PC-9 (cell line): Measurements from ENCODE around the gene C16orf86. TPM values are rescaled to one million over a fixed set of nuclear protein-coding genes. Genes with fewer than 3 reads are reported as not detected.
A peak's percentile ranks its signal among the peaks of the same experiment; 100 is the strongest.

Experiments used
- BruUV-seq: library from RNA; stranded (reverse); fragments of 400-500 nt; replicated peaks from 2 replicates; lab custom pipeline; 2021; lab: Mats Ljungman, UMichigan
- CTCF ChIA-PET: fragments of 300-600 bp; sonication (Branson Sonifier 250); formaldehyde crosslinking; loops from one replicate; lab custom pipeline; 2022; ENCODE audit warnings: antibody characterized with exemption; lab: Charles Lee
- POLR2A ChIA-PET: fragments of 300-600 bp; sonication (Branson Sonifier 250); formaldehyde crosslinking; loops from one replicate; lab custom pipeline; 2022; ENCODE audit warnings: antibody characterized with exemption; ENCODE audit not compliant: unreplicated experiment; lab: Charles Lee
- DNase-seq, 2 experiments: peaks; one replicate each; pipeline versions ENCODE4 v3.0.0 to v3.0.0-alpha.2; 2015 to 2022; ENCODE audit warnings: mixed read lengths in 1 of 2
- H2AFZ ChIP-seq: fragments of 200-600 bp; sonication (generic); 2 replicates; pipeline ENCODE4 v1.8.1; 2017; ENCODE audit warnings: antibody characterized with exemption
- H3F3A ChIP-seq: fragments of 200-600 bp; sonication (generic); 2 replicates; pipeline ENCODE4 v1.8.1; 2017; ENCODE audit warnings: antibody characterized with exemption, mild to moderate bottlenecking, low read depth; ENCODE audit not compliant: insufficient read depth
- H3K27ac ChIP-seq: fragments of 200-600 bp; sonication (generic); 2 replicates; pipeline ENCODE4 v1.6.1; 2016; ENCODE audit warnings: mixed run types
- H3K27me3 ChIP-seq: fragments of 200-600 bp; sonication (generic); 2 replicates; pipeline ENCODE4 v1.6.1; 2016; ENCODE audit warnings: low read depth, mixed run types; ENCODE audit not compliant: insufficient read depth
- H3K36me3 ChIP-seq: fragments of 200-600 bp; sonication (generic); 2 replicates; pipeline ENCODE4 v1.6.1; 2016; ENCODE audit warnings: low read depth, mixed run types
- H3K4me1 ChIP-seq: fragments of 200-600 bp; sonication (generic); replicated peaks from 2 replicates; pipeline ENCODE4 v1.6.1; 2016; ENCODE audit warnings: mixed run types; ENCODE audit not compliant: insufficient read depth
- H3K4me2 ChIP-seq: fragments of 200-600 bp; sonication (generic); 2 replicates; pipeline ENCODE4 v1.6.1; 2017; ENCODE audit warnings: mixed run types
- H3K4me3 ChIP-seq: fragments of 200-600 bp; sonication (generic); 2 replicates; pipeline ENCODE4 v1.6.1; 2016; ENCODE audit warnings: mixed run types
- H3K79me2 ChIP-seq: fragments of 200-600 bp; sonication (generic); 2 replicates; pipeline ENCODE4 v1.6.1; 2017; ENCODE audit warnings: low read depth, mixed run types
- H3K9me2 ChIP-seq: fragments of 200-600 bp; sonication (generic); 2 replicates; pipeline ENCODE4 v1.8.1; 2017; ENCODE audit warnings: mild to moderate bottlenecking; ENCODE audit not compliant: insufficient read depth
- H3K9me3 ChIP-seq: fragments of 200-600 bp; sonication (generic); 2 replicates; pipeline ENCODE4 v1.8.1; 2016; ENCODE audit warnings: low read depth; ENCODE audit not compliant: insufficient read depth
- H4K20me1 ChIP-seq: fragments of 200-600 bp; sonication (generic); 2 replicates; pipeline ENCODE4 v1.8.1; 2017; ENCODE audit not compliant: insufficient read depth
- CTCF ChIP-seq: fragments of 200-600 bp; sonication (generic); conservative IDR thresholded peaks from 2 replicates; pipeline ENCODE4 v1.6.1; 2017; ENCODE audit warnings: mixed run types, antibody characterized with exemption, mild to moderate bottlenecking, moderate library complexity
- EZH2 ChIP-seq: fragments of 200-600 bp; sonication (generic); IDR thresholded peaks from 2 replicates; pipeline ENCODE4 v1.8.0; 2017; ENCODE audit warnings: antibody characterized with exemption, low read depth
- intact Hi-C: fragments of 100-400 bp; cut with micrococcal nuclease; formaldehyde crosslinking; loops from one replicate; pipeline ENCODE4 v1.10.0; 2022; ENCODE audit not compliant: unreplicated experiment
- total RNA-seq: library from RNA; stranded (reverse); gene quantifications from 2 replicates; pipeline ENCODE4 v1.2.3, GENCODE V29; 2021

Gene C16orf86
- total RNA-seq, 1 experiment from 2014 or later: 0.46 TPM

- TF ChIP-seq EZH2 (no peak), CTCF (no peak)
- H3K4me2 ChIP-seq: peak overlapping the region; percentile 90
- peak in 1 of 2 experiments; percentile 32 for DNase-seq
- peaks cover 7% of the 10 kb centered on the region for H3K4me1 ChIP-seq
- no peaks in the 10 kb centered on the region for H3K9me2 ChIP-seq
- no peaks in the 10 kb centered on the region for H4K20me1 ChIP-seq
- no peak overlapping the region for H3K27ac ChIP-seq
- BruUV-seq: no TSS peak
- H3F3A ChIP-seq: peaks cover 9% of the 10 kb centered on the region
- ChIA-PET POLR2A (no interaction called here), CTCF (interaction anchor here (0.6 kb wide), 1 partner anchor 172 kb away, joined by 3 read pairs; no protein-coding TSS in a partner anchor)
- no peaks in the 10 kb centered on the region for H3K36me3 ChIP-seq
- intact Hi-C loops: loop anchor here (2.0 kb wide), 2 partner anchors 98 to 140 kb away; partner anchors contain the start of gene CTCF
- peak overlapping the region; percentile 97; the same call in 1 of the 2 replicates for H3K4me3 ChIP-seq
- H3K27me3 ChIP-seq: no peaks in the 10 kb centered on the region
- peak overlapping the region; percentile 70; the same call in 1 of the 2 replicates for H2AFZ ChIP-seq
- H3K79me2 ChIP-seq: peaks cover 8% of the 10 kb centered on the region
- no peaks in the 10 kb centered on the region for H3K9me3 ChIP-seq
These were observed 5.4 kb upstream of the C16orf86 start for GRCh38 chr16:67661101-67661761.

DNA sequence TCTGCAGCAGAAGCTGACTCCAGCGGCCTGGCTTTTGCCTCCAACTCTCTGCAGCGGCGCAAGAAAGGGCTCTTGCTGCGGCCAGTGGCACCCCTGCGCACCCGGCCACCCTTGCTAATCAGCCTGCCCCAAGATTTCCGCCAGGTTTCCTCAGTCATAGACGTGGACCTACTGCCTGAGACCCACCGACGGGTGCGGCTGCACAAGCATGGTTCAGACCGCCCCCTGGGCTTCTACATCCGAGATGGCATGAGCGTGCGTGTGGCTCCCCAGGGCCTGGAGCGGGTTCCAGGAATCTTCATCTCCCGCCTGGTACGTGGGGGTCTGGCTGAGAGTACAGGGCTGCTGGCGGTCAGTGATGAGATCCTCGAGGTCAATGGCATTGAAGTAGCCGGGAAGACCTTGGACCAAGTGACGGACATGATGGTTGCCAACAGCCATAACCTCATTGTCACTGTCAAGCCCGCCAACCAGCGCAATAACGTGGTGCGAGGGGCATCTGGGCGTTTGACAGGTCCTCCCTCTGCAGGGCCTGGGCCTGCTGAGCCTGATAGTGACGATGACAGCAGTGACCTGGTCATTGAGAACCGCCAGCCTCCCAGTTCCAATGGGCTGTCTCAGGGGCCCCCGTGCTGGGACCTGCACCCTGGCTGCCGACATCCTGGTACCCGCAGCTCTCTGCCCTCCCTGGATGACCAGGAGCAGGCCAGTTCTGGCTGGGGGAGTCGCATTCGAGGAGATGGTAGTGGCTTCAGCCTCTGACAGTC, 4.5 kb upstream of the C16orf86 start:
- H3F3A ChIP-seq: peaks cover 9% of the 10 kb centered on the region
- no peak overlapping the region for H3K4me2 ChIP-seq
- POLR2A ChIA-PET: interaction anchor here (0.6 kb wide), 1 partner anchor 145 kb away, joined by 3 read pairs; the partner anchor contains the start of gene TSNAXIP1
- CTCF ChIA-PET: no interaction called here
- H3K4me3 ChIP-seq: no peak overlapping the region
- H3K9me3 ChIP-seq: no peaks in the 10 kb centered on the region
- no peaks in the 10 kb centered on the region for H3K27me3 ChIP-seq
- no TSS peak for BruUV-seq
- H3K27ac ChIP-seq: no peak overlapping the region
- H3K36me3 ChIP-seq: no peaks in the 10 kb centered on the region
- no peak for TF ChIP-seq EZH2
- peaks cover 8% of the 10 kb centered on the region for H3K79me2 ChIP-seq
- peaks cover 7% of the 10 kb centered on the region for H3K4me1 ChIP-seq
- intact Hi-C loops: loop anchor here (2.0 kb wide), 2 partner anchors 99 to 141 kb away; partner anchors contain the start of gene CTCF
- peak in 1 of 2 experiments; percentile 25 for DNase-seq
- no peak overlapping the region for H2AFZ ChIP-seq
- H3K9me2 ChIP-seq: no peaks in the 10 kb centered on the region
- H4K20me1 ChIP-seq: no peaks in the 10 kb centered on the region

DNA sequence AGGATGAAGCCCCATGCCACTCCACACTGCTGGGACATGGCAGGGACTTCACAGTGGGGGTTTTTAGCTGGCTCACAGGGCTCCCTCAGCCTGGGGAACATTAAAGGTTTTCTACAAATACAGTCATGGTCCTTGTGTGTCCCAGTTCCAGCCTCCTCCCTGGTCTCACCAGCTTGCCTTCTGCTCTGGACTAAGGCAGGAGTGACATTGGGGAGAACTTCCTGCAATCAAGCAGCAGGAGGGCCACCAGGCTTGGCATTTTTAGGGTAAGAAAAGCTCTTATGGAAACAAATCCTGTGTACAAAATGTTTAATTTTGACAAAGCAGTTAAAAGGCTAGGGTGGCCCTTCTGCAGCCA, 4.0 kb upstream of the C16orf86 start:
- H4K20me1 ChIP-seq: no peaks in the 10 kb centered on the region
- TF ChIP-seq EZH2 (no peak), CTCF (no peak)
- H3K27me3 ChIP-seq: no peaks in the 10 kb centered on the region
- BruUV-seq: no TSS peak
- H3K9me2 ChIP-seq: no peaks in the 10 kb centered on the region
- H3F3A ChIP-seq: peaks cover 9% of the 10 kb centered on the region
- no peaks in the 10 kb centered on the region for H3K9me3 ChIP-seq
- H3K27ac ChIP-seq: no peak overlapping the region
- no peak overlapping the region for H3K4me3 ChIP-seq
- ChIA-PET POLR2A (interaction anchor here (0.6 kb wide), 1 partner anchor 144 kb away, joined by 3 read pairs; the partner anchor contains the start of gene TSNAXIP1), CTCF (no interaction called here)
- H3K79me2 ChIP-seq: peaks cover 8% of the 10 kb centered on the region
- peak in 1 of 2 experiments; percentile 12 for DNase-seq
- no peak overlapping the region for H3K4me2 ChIP-seq
- H3K36me3 ChIP-seq: no peaks in the 10 kb centered on the region
- peaks cover 7% of the 10 kb centered on the region for H3K4me1 ChIP-seq
- intact Hi-C loops: no loop called here
- no peak overlapping the region for H2AFZ ChIP-seq
